Activated effector memory CD4-positive, alpha-beta T cell treated with anti-CD3 and anti-CD28 coated beads, Interleukin-2, amount 50 U/mL, for 16 hours (primary cell): ENCODE measurements around the gene ERBB4.
"Not testable (repeated sequence)": the region's sequence is repeated elsewhere in the genome, so short reads cannot be mapped to it uniquely, and the experiment has no call there.

Experiments
- DNase-seq: peaks from one replicate; pipeline ENCODE4 v3.0.0-alpha.2; 2020

Gene ERBB4

GRCh38 chr2:211766689-211767088 is 771.9 kb downstream of the ERBB4 start:
- no peak for DNase-seq

GRCh38 chr2:211762479-211762878 is 776.1 kb downstream of the ERBB4 start:
- DNase-seq: no peak

- no peak for DNase-seq
Observed at GRCh38 chr2:211760103-211760502, 778.5 kb downstream of the ERBB4 start.

DNA sequence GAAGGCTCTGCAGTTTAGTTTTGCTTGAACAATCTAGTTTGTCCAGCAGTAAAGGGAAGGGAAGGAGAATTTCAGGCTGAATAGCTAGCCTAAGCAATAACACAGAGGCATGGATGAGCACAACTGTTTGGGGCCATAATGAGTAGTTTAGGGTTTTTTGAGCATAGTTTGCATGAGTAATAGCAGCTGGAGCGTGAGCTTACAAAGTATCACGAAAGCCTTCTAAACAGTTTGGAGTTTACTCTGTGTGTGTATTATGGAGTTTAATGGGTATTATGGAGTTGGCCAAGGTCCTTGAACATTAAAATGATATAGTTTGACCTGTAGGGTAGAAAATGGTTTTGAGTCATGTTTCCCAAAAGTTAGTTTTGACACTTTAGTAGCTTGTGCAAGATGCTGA is 782.3 kb downstream of the ERBB4 start:
- DNase-seq: no peak

DNA sequence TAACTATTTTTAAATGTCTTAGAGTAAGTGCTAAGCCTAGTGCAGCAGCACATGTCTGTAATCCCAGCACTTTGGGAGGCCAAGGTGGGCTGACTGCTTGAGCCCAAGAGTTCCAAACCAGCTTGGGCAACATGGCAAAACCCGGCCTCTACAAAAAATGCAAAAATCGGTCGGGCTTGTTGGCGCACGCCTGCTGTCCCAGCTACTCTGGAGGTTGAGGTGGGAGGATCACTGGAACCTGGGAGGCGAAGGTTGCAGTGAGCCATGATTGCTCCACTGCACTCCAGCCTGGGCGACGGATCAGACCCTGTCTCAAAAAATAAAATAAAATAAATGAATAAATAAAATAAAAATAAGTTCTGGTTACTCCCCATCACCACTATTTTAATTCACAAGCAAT is 783.4 kb downstream of the ERBB4 start:
- no peak for DNase-seq

DNA sequence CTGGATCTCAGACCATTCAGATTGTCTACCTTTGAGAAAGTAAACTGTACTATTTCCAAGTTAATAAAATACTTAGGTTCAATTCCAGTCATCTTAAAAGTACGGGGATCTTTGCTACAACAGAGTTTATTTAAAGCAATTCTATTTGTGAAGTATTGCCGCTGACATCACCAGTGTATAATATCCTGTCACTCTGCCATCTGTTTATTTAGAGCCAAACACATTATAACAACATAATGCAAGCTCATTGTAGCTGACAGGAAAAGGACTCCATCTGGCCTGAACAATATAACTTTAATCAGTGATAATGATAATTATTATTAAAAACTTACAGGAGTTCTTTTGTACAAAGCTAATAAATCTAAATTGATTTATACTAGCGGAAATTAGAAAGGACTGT is 786.8 kb downstream of the ERBB4 start:
- DNase-seq: no peak

GRCh38 chr2:211748339-211748738 is 790.3 kb downstream of the ERBB4 start:
- DNase-seq: no peak

DNA sequence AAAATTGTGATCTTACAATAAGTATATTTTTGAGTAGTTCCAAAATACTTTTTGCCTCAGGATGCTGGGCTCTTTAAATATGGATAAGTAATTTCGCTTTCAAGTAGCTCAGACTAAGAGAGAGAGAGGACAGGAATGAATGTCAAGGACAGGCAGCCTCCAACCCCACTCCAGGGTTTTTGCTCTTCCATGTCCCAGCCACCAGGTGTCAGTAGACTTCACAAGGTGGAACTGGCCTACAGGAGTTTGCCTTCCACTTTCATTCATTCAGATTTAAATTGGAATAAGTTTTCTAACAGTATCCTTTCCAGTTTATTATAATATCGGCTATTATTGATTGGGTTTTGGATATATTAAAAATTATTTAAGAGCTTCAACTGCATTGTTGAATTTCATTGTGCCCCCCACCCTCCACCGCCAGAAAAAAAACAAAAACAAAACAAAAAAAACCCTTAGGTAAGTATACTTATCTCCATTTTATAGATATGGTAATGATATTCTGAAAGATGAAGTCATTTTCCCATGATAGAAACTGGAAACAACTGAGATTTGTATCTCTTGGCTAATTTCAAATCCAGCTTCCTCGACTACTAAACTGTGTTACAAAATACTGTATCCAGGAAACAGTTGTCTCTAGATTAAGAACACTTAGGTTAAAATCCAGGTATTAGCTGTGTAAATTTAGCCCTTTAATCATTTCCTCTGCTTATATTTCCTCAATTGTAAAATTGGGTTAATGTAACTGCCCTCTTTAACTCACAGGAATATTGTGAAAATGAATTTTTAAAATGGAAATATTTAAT is 793.1 kb downstream of the ERBB4 start:
- no peak for DNase-seq

DNA sequence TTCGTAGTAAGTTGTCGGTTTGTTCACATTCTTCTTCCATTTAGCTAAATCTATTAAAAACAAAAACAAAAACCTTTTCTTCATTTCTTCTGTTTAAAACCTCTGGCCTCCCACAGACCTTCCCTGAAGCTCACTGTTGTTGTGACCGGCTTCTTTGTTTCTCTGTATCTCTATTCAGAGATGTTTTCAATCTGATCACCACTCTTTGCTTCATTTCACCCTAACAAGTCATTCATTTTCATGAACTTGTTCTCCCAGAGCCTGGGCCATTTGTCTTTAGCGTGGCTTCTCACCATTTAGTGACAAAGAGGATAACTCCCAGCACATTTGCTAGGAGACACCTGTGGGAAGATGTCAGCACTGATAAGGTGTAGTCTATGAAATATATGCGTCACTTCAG is 794.2 kb downstream of the ERBB4 start:
- DNase-seq: no peak

GRCh38 chr2:211741966-211742365 is 796.6 kb downstream of the ERBB4 start:
- no peak for DNase-seq

DNA sequence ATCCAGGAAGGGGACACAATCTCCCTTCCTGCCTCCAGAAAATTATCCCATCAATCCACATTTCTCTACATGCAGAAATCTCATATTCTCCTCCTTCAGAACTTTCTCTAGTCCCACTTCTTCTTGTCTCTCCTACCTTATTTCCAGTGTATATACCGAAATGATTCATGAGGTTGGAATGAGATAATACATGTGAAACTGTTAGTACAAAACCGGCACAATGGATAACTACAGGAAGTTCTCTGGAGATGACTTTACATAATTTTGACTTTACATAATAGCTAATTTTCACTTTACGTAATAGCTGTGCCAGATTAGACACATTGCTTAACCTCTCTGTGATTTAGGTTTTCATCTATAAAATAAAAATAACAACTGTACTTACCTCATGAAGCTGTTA is 801.3 kb downstream of the ERBB4 start:
- no peak for DNase-seq

DNA sequence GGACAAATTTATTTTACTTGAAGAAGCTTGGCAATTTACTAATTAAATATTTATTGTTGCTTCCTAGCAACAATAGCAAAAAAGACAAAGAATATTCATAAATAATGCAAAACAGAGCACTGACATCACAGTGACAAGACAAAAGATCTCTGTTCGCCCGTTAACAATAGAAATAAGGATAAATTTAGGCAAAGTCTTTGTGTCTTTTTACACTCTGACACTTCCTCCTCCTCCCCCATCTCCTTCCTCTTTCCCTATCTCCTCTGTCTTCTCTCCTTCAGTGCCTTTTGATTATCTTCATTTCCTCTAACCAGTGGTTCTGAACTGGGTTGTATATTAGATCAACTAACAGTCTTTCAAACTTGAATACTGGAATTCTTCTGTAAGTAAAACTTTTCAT is 808.4 kb downstream of the ERBB4 start:
- DNase-seq: no peak

DNA sequence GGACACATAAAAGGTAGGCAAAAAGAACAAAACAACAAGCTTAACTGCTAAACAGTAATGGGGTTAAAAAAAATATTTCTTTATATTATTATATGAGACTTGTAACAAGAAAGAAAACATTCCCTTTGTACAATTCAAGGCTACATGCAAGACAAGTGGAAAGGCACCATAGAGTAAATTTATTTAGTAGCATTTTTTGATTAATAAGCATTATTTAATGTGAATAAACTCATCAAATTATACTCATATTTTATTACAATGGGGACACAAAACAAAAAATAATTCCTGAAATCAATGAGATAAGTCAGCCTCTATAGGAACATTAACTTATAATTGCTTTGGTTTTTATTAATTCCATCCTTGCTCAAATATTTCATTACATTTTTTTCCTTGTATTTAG is 809.2 kb downstream of the ERBB4 start:
- DNase-seq: no peak

GRCh38 chr2:211724933-211725332 is 813.7 kb downstream of the ERBB4 start:
- DNase-seq: no peak

- no peak for DNase-seq
Observed at GRCh38 chr2:211723398-211723797, 815.2 kb downstream of the ERBB4 start.

DNA sequence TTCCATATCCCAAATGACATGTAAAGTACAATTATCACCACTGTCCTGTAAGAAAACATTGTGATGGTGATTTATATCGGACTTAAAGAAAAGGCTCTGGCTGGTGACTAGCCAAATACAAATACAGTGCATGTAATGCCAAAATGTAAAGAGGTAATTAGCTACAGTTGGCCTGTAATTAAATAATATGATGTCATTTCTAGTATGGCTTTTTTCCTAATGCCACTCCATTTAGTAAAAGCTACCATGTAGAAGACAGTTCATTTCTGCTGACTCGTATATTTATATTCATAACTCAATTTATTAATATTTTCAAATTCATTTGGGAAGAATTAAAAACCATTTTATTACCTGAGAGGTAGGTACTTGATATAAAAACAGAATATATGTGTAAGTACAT is 815.7 kb downstream of the ERBB4 start:
- no peak for DNase-seq

GRCh38 chr2:211721874-211722273 is 816.7 kb downstream of the ERBB4 start:
- DNase-seq: not testable (repeated sequence)

- DNase-seq: no peak
Observed at GRCh38 chr2:211709389-211709788, 829.2 kb downstream of the ERBB4 start.

- DNase-seq: no peak
Observed at GRCh38 chr2:211692689-211693088, 845.9 kb downstream of the ERBB4 start.

DNA sequence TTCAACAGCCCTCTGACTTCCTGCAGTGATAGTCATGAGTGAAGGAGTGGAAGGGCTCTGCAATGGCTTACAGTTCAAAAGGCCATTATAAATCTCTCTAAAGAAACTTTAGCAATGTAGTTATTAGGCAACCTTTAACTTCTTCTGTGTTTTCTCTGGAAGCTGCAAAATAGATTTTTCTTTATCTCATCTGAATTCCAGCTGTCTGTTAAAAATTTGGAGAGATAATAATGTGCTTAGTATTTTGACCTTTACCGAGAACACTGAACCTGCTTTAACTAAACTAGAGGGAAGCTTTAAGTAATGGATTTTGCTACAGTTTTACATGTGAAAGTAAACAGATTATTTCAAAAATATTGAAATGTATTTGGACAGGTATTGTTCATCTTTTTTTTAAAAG is 847.9 kb downstream of the ERBB4 start:
- no peak for DNase-seq

DNA sequence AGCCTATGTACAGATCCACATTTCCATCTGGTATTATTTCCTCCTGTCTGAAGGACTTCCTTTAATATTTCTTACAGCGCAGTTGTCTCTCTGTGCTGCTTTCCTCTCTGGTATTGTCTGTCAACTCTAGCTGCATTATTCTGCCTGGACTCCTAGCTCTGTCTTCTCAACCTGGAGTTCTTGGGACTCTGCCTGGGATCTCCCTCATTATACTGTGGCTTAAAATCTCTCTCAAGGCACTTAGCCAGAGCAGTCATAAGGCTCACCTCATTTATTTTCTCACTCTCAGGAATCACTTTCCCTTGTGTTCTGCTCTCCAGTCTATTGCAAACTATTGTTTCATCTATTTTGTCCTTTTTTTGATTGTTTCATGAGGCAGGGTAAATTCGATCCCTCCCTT is 850.4 kb downstream of the ERBB4 start:
- no peak for DNase-seq

DNA sequence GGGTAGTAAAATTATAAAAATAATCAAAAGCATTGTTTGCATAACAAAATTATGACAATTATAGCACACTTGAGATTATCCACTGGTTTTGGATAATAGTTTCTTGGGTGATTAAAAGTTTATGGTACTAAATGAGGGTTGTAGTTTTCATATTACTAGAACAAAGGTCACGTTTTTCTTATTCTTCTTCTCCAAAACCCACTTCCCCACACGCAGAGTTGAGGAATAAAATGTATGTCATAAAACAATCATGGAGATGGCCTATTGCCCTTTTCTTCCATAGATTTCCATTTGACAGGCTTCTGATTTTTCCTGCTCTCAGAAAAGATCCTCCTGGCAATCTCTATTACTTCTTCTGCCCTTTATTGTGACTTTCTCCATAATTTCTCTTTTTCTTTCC is 863.9 kb downstream of the ERBB4 start:
- DNase-seq: no peak

DNA sequence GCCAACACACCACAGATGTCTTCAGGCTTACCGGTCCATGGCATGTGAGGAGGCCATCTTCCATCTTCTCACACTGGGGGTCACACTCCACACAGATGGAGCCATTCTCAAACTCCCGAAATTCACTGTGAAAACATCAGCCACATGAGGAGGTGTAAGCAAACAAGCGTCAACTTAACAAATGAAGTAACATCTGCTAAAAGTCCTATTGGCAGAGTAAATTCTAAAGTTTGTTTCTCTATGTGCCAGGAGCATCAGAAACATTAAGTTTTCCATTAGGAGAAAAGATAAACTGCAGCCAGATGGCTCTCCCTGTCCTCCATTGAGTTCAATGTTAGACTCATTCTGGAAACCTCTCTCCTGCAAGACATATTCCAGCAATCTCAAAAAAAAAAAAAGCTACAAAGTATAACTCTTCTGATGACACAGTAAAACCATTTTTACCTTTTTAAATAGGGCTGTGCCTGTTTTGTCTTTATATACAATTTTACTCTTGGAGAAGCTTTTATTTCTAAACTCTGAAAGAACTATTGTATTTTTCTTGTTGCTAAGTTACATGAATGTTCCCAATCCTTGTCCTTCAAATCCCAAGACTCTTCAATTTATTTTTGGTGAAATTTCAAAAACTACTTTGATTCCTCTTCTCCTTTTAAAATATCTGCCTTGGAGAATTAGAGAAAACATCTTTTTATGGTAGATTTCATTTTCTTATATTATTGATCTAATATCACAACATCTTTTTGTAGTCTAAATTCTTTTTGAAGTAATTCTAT is 865.3 kb downstream of the ERBB4 start:
- no peak for DNase-seq

DNA sequence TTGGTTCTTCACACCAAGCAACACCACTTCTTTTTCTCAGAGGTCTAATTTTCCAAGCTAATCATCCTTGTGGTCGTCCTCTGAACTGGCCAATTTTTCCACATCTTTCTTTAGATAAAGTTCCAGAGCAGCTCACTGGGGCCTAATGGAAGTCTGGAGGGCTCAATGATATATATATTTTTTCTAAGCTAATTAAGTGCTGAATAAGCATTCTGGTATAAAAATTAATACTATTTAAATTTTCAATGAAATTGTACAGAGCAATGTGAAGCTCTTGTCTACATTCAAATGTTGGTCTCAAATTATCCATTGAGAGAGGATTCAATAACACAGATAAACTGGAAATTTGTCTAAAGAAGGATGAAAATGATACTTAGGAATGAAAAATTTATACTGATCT is 866.6 kb downstream of the ERBB4 start:
- no peak for DNase-seq

- DNase-seq: no peak
Observed at GRCh38 chr2:211665299-211665698, 873.3 kb downstream of the ERBB4 start.
